ENCODE results near the gene SFMBT2. TPM values are rescaled to one million over a fixed set of nuclear protein-coding genes. Genes with fewer than 3 reads are reported as not detected.

The SFMBT2 gene
- total RNA-seq, 1 experiment from 2014 or later: 0.02 TPM

DNA sequence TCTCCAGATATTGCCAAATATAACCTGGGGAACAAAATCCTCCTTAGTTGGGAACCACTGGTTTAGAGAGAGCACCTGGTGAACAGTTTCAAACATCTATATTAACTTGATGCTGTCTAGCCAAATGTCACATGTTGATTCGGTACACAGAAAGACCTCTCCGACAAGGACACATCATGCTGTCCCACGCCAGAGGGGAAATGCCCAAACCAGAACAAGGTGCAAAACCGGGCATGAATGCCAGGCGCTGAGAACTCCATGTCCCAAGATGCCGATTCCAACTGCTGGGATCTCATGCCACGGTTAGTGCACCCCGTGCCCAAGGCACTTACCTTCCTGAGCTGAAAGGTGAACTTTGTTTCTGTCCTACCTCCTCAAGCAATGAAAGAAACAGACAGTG lies 100.8 kb downstream of the SFMBT2 start (continued):
- TF ChIP-seq, protein P1, sequence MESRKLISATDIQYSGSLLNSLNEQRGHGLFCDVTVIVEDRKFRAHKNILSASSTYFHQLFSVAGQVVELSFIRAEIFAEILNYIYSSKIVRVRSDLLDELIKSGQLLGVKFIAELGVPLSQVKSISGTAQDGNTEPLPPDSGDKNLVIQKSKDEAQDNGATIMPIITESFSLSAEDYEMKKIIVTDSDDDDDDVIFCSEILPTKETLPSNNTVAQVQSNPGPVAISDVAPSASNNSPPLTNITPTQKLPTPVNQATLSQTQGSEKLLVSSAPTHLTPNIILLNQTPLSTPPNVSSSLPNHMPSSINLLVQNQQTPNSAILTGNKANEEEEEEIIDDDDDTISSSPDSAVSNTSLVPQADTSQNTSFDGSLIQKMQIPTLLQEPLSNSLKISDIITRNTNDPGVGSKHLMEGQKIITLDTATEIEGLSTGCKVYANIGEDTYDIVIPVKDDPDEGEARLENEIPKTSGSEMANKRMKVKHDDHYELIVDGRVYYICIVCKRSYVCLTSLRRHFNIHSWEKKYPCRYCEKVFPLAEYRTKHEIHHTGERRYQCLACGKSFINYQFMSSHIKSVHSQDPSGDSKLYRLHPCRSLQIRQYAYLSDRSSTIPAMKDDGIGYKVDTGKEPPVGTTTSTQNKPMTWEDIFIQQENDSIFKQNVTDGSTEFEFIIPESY (IDR thresholded peaks at IDR 0.05; ENCODE audit: extremely low read depth, insufficient replicate concordance, low read length): no peak

DNA sequence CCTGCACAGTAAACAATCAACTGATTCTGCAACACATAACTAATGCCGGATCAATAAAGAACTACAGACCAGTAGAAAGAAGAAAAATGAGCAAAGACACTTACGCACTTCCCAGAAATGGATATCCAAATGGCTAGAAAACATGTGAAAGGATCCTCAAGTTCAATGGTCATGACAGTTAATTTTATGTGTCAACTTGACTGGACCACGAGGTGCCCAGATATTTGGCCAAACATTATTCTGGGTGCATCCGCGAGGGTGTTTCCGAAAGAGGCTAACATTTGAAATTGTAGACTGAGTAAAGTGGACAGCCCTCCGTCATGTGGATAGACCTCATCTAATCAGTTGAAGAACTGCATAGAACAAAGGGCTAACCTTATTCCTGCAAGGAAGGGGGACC lies 102.0 kb downstream of the SFMBT2 start:
- Histone ChIP-seq H3K27me3 (ENCODE audit: insufficient read depth, low read length) (no peaks in the 10 kb centered on the region), H2AFZ (ENCODE audit: low read depth, low read length, poor library complexity, severe bottlenecking) (no peak overlapping the region), H3K4me2 (ENCODE audit: low read length) (no peak overlapping the region), H3K4me1 (ENCODE audit: control insufficient read depth in 1 of 2, insufficient read depth in 2 of 2, low read length in 2 of 2) (no peaks in the 10 kb centered on the region), H3K4me3 (replicated peaks in 1 of 2; ENCODE audit: low read depth in 1 of 2, low read length in 2 of 2) (no peak overlapping the region), H4K20me1 (ENCODE audit: insufficient read depth) (no peaks in the 10 kb centered on the region), H3K9me3 (ENCODE audit: control insufficient read depth in 1 of 2, insufficient read depth in 1 of 2, low read depth in 1 of 2, low read length in 2 of 2) (no peaks in the 10 kb centered on the region), H3K27ac (ENCODE audit: low read depth, low read length) (no peak overlapping the region), H3K36me3 (ENCODE audit: control insufficient read depth in 1 of 2, insufficient read depth in 2 of 2, low read length in 2 of 2) (no peaks in the 10 kb centered on the region), H3K9me2 (ENCODE audit: insufficient read depth) (no peaks in the 10 kb centered on the region), H3K79me2 (ENCODE audit: insufficient read depth, low read length) (no peaks in the 10 kb centered on the region), H3K9ac (ENCODE audit: low read length) (no peak overlapping the region)
- intact Hi-C loops (cut with micrococcal nuclease): no loop called here
- CTCF ChIA-PET: no interaction called here
- ATAC-seq (no peak), DNase-seq (ENCODE audit: low read depth, low spot score) (no peak)
- BruUV-seq (replicated peaks): no TSS peak
- POLR2A ChIA-PET: no interaction called here
- RAD21 ChIA-PET (ENCODE audit: low non-redundant PET in 1 of 2, low total read pairs in 2 of 2, uncharacterized antibody in 2 of 2, unreplicated experiment in 2 of 2): no interaction called here
- TF ChIP-seq, protein P2, sequence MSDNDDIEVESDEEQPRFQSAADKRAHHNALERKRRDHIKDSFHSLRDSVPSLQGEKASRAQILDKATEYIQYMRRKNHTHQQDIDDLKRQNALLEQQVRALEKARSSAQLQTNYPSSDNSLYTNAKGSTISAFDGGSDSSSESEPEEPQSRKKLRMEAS (IDR thresholded peaks at IDR 0.05): no peak
- no peak for TF ChIP-seq POLR2A (IDR thresholded peaks at IDR 0.05; ENCODE audit: borderline replicate concordance, extremely low read depth, insufficient read depth, insufficient read length)
- TF ChIP-seq, protein P3, sequence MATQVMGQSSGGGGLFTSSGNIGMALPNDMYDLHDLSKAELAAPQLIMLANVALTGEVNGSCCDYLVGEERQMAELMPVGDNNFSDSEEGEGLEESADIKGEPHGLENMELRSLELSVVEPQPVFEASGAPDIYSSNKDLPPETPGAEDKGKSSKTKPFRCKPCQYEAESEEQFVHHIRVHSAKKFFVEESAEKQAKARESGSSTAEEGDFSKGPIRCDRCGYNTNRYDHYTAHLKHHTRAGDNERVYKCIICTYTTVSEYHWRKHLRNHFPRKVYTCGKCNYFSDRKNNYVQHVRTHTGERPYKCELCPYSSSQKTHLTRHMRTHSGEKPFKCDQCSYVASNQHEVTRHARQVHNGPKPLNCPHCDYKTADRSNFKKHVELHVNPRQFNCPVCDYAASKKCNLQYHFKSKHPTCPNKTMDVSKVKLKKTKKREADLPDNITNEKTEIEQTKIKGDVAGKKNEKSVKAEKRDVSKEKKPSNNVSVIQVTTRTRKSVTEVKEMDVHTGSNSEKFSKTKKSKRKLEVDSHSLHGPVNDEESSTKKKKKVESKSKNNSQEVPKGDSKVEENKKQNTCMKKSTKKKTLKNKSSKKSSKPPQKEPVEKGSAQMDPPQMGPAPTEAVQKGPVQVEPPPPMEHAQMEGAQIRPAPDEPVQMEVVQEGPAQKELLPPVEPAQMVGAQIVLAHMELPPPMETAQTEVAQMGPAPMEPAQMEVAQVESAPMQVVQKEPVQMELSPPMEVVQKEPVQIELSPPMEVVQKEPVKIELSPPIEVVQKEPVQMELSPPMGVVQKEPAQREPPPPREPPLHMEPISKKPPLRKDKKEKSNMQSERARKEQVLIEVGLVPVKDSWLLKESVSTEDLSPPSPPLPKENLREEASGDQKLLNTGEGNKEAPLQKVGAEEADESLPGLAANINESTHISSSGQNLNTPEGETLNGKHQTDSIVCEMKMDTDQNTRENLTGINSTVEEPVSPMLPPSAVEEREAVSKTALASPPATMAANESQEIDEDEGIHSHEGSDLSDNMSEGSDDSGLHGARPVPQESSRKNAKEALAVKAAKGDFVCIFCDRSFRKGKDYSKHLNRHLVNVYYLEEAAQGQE (IDR thresholded peaks at IDR 0.05; ENCODE audit: low read depth): no peak
- no peak for TF ChIP-seq JUND (IDR thresholded peaks at IDR 0.05)
- TF ChIP-seq, protein P4, sequence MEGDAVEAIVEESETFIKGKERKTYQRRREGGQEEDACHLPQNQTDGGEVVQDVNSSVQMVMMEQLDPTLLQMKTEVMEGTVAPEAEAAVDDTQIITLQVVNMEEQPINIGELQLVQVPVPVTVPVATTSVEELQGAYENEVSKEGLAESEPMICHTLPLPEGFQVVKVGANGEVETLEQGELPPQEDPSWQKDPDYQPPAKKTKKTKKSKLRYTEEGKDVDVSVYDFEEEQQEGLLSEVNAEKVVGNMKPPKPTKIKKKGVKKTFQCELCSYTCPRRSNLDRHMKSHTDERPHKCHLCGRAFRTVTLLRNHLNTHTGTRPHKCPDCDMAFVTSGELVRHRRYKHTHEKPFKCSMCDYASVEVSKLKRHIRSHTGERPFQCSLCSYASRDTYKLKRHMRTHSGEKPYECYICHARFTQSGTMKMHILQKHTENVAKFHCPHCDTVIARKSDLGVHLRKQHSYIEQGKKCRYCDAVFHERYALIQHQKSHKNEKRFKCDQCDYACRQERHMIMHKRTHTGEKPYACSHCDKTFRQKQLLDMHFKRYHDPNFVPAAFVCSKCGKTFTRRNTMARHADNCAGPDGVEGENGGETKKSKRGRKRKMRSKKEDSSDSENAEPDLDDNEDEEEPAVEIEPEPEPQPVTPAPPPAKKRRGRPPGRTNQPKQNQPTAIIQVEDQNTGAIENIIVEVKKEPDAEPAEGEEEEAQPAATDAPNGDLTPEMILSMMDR (IDR thresholded peaks at IDR 0.05 in 2 of 3, conservative IDR thresholded peaks at IDR 0.05 in 1 of 3; ENCODE audit: borderline replicate concordance in 1 of 3, insufficient read depth in 1 of 3, low read depth in 2 of 3, low read length in 2 of 3): no peak
- no peak for TF ChIP-seq TCF7L2 (IDR thresholded peaks at IDR 0.05; ENCODE audit: borderline replicate concordance, extremely low read depth, insufficient read depth, insufficient read length)
- no peak for TF ChIP-seq EZH2phosphoT487 (IDR thresholded peaks at IDR 0.05; ENCODE audit: borderline replicate concordance)
- TF ChIP-seq ZFX (IDR thresholded peaks at IDR 0.05): no peak
- TF ChIP-seq, protein P5, sequence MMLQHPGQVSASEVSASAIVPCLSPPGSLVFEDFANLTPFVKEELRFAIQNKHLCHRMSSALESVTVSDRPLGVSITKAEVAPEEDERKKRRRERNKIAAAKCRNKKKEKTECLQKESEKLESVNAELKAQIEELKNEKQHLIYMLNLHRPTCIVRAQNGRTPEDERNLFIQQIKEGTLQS (IDR thresholded peaks at IDR 0.05): no peak
- TF ChIP-seq ZNF274 (IDR thresholded peaks at IDR 0.05; ENCODE audit: low read depth, low read length): no peak
- TF ChIP-seq CBX3 (IDR thresholded peaks at IDR 0.05; ENCODE audit: low read depth): no peak
- no peak for TF ChIP-seq EGR1 (IDR thresholded peaks at IDR 0.05; ENCODE audit: low read depth)
- no peak for TF ChIP-seq SP1 (IDR thresholded peaks at IDR 0.05; ENCODE audit: low read depth)
- TF ChIP-seq YY1 (IDR thresholded peaks at IDR 0.05; ENCODE audit: extremely low read depth, insufficient replicate concordance, low read depth, low read length): no peak

All from HCT116 (cell line).